K562 (cell line): ENCODE results near the gene SLC25A42. TPM values are rescaled to one million over a fixed set of nuclear protein-coding genes. Genes with fewer than 3 reads are reported as not detected.
A peak's percentile ranks its signal among the peaks of the same experiment; 100 is the strongest.

Experiments used
- ATAC-seq: fragments of 200-7000 bp; cut with Tn5 transposase; 3 replicates; pipeline ENCODE4 v1.9.1; 2020; ENCODE audit warnings: moderate library complexity
- BruUV-seq: library from RNA; stranded (reverse); fragments of 400-500 nt; replicated peaks from 2 replicates; lab custom pipeline; 2021; lab: Mats Ljungman, UMichigan
- CTCF ChIA-PET: fragments of 300-600 bp; formaldehyde crosslinking; extraction: SDS; loops from one replicate; lab custom pipeline; 2021; ENCODE audit warnings: low intra/inter-chr PET ratio; lab: Yijun Ruan, JAX
- POLR2A ChIA-PET: fragments of 300-600, 350-650 bp; sonication (Branson Sonifier 250); formaldehyde crosslinking; extraction: SDS; loops from one replicate; lab custom pipeline; 2021; ENCODE audit warnings: antibody characterized with exemption, inconsistent platforms; lab: Yijun Ruan, JAX
- DNase-seq, 4 experiments: peaks; one replicate each; pipeline versions ENCODE4 v3.0.0 to v3.0.0-alpha.2; 2011 to 2018; ENCODE audit warnings: low spot score in 3 of 4, mixed read lengths in 3 of 4; ENCODE audit errors: extremely low read depth in 1 of 4
- FAIRE-seq: peaks from 2 replicates; lab custom pipeline; 2011; peaks lifted over from hg19 to GRCh38; lab: Jason Lieb, UNC
- H2AFZ ChIP-seq: 2 replicates; pipeline ENCODE4 v1.6.0; 2011; ENCODE audit warnings: low read depth, low read length, control low read depth, inconsistent platforms
- H3K27ac ChIP-seq: fragments of 200-600 bp; 3 replicates; pipeline ENCODE4 v1.8.0; 2011; ENCODE audit warnings: low read depth, mild to moderate bottlenecking, control low read depth, inconsistent platforms, low read length, moderate library complexity, mixed read lengths; ENCODE audit errors: extremely low read depth
- H3K27me3 ChIP-seq, 2 experiments: fragments of 300-600 bp in 1 of 2; 2 replicates in 1 of 2; 3 replicates in 1 of 2; pipeline versions ENCODE4 v1.6.0 to v1.8.0; 2011; ENCODE audit warnings: inconsistent platforms in 2 of 2, low read length in 2 of 2, mild to moderate bottlenecking in 1 of 2, mixed read lengths in 1 of 2, moderate library complexity in 1 of 2; ENCODE audit not compliant: control insufficient read depth in 2 of 2, insufficient read depth in 2 of 2
- H3K36me3 ChIP-seq: fragments of 300-600 bp; 3 replicates; pipeline ENCODE4 v1.8.0; 2011; ENCODE audit warnings: mild to moderate bottlenecking, low read length, inconsistent platforms; ENCODE audit not compliant: control insufficient read depth, insufficient read depth
- H3K4me1 ChIP-seq, 2 experiments: fragments of 200-600 bp in 1 of 2; replicated peaks in 1 of 2; 2 replicates in 1 of 2; 3 replicates in 1 of 2; pipeline versions ENCODE4 v1.5.1 to v1.8.0; 2011; ENCODE audit warnings: inconsistent platforms in 2 of 2, low read length in 2 of 2, mild to moderate bottlenecking in 1 of 2, mixed read lengths in 1 of 2, moderate library complexity in 1 of 2; ENCODE audit not compliant: control insufficient read depth in 2 of 2, insufficient read depth in 2 of 2
- H3K4me2 ChIP-seq: 2 replicates; pipeline ENCODE4 v1.6.1; 2011; ENCODE audit warnings: low read length, control low read depth, inconsistent platforms, mixed read lengths; ENCODE audit not compliant: insufficient read depth
- H3K4me3 ChIP-seq: fragments of 200-600 bp; sonication (generic), shearing (Covaris generic); 2 replicates; pipeline ENCODE4 v1.5.1; 2016; ENCODE audit warnings: control low read depth, inconsistent platforms
- H3K79me2 ChIP-seq: fragments of 200-600 bp; 3 replicates; pipeline ENCODE4 v1.8.0; 2011; ENCODE audit warnings: low read length, inconsistent platforms; ENCODE audit not compliant: control insufficient read depth, insufficient read depth
- H3K9ac ChIP-seq, 2 experiments: 2 replicates each; pipeline versions ENCODE4 v1.6.0 to v1.6.1; 2011; ENCODE audit warnings: low read depth in 2 of 2, low read length in 2 of 2, control low read depth in 1 of 2, inconsistent platforms in 1 of 2, mild to moderate bottlenecking in 1 of 2, mixed read lengths in 1 of 2; ENCODE audit not compliant: insufficient read depth in 1 of 2
- H3K9me1 ChIP-seq: one replicate; pipeline ENCODE4 v1.6.0; 2011; ENCODE audit warnings: inconsistent platforms, mild to moderate bottlenecking, low read length, moderate library complexity; ENCODE audit not compliant: control insufficient read depth, insufficient read depth
- H3K9me3 ChIP-seq: replicated peaks from 2 replicates; pipeline ENCODE4 v1.5.1; 2011; ENCODE audit warnings: low read depth, low read length, inconsistent platforms; ENCODE audit not compliant: control insufficient read depth, insufficient read depth
- H4K20me1 ChIP-seq: replicated peaks from 2 replicates; pipeline ENCODE4 v1.6.1; 2011; ENCODE audit warnings: low read length, inconsistent platforms, mixed read lengths; ENCODE audit not compliant: control insufficient read depth, insufficient read depth
- POLR2G ChIP-seq: fragments of 200-400 bp; formaldehyde crosslinking; IDR thresholded peaks from 2 replicates; pipeline ENCODE4 v1.6.1; 2017; ENCODE audit warnings: low read depth, mild to moderate bottlenecking, antibody characterized with exemption, low read length, moderate library complexity
- ZNF644 ChIP-seq: fragments of 200-800 bp; sonication (Bioruptor generic); IDR thresholded peaks from 2 replicates; pipeline ENCODE4 v1.6.1; 2016; ENCODE audit warnings: low read depth, missing genetic modification characterization, missing compliant biosample characterization
- WGBS: fragments of 100-300 bp; shearing (Covaris generic); methylation state at CpG from one replicate; pipeline ENCODE4 v1.1.6; 2016; ENCODE audit warnings: low coverage, mixed read lengths; ENCODE audit not compliant: insufficient coverage; ENCODE audit errors: missing lambda C conversion rate; 5-methylcytosine and 5-hydroxymethylcytosine counted together
- in situ Hi-C: fragments of 300-500 bp; cut with MboI; formaldehyde crosslinking; loops from 4 replicates; pipeline ENCODE4 v1.15.0; 2018; ENCODE audit warnings: inconsistent platforms, mixed read lengths
- intact Hi-C: fragments of 100-400 bp; cut with micrococcal nuclease; formaldehyde crosslinking; loops from 2 replicates; pipeline ENCODE4 v1.14.2; 2022
- polyA plus RNA-seq, 8 experiments: library from polyadenylated mRNA; depleted of rRNA in 4 of 8; stranded (reverse) in 5 of 8; unstranded in 3 of 8; fragments of >200 nt; fragmentation: Nextera tagmentation in 2 of 8; fragmentation: Illumina TruSeq in 1 of 8; extraction: Ambion mirVana in 2 of 8; extraction: Trizol in 1 of 8; gene quantifications; 2 replicates each; pipeline versions ENCODE4 v1.2.1 to v1.2.3, GENCODE V29; 2011 to 2014; ENCODE audit warnings: inconsistent platforms in 1 of 8, missing spikeins in 1 of 8
- total RNA-seq, 7 experiments: library from RNA; depleted of rRNA in 6 of 7; stranded (reverse); fragments of >200 nt in 6 of 7; fragmentation: Illumina TruSeq in 2 of 7; extraction: Trizol in 2 of 7; gene quantifications; 2 replicates each; pipeline versions ENCODE4 v1.2.1 to v1.2.3, GENCODE V29; 2011 to 2021; ENCODE audit warnings: low replicate concordance in 1 of 7

The SLC25A42 gene
- total and polyA plus RNA-seq, 9 of the 15 experiments (the other 6 are each of a cell fraction or from before 2014, with no cell fraction given), result 0.59 to 32.2 (median 14.1) TPM

GRCh38 chr19:19096641-19097627 is 33.1 kb downstream of the SLC25A42 start:
- no peak overlapping the region for H3K4me2 ChIP-seq
- DNase-seq, result no peak
- WGBS, result 87% methylated on average over 22 of the region's 24 CpGs
- FAIRE-seq, result no peak
- in situ Hi-C loops (no loop called here), intact Hi-C loops (no loop called here)
- H3K4me1 ChIP-seq, result peaks cover 0 to 21% of the 10 kb centered on the region in 2 experiments; a peak in 2 of 5 replicates
- no peaks in the 10 kb centered on the region for H3K9me3 ChIP-seq
- no peaks in the 10 kb centered on the region for H3K27me3 ChIP-seq
- BruUV-seq, result TSS peak; percentile 27
- POLR2A ChIA-PET, result interaction anchor here (0.6 to 1.5 kb wide), 3 partner anchors 10 to 34 kb away, joined by 3 to 7 read pairs (median 5); no protein-coding TSS in a partner anchor
- H4K20me1 ChIP-seq, result no peaks in the 10 kb centered on the region
- H3K9ac ChIP-seq, result no peak overlapping the region
- no peak for ATAC-seq
- CTCF ChIA-PET, result no interaction called here
- no peak overlapping the region for H3K4me3 ChIP-seq
- H3K36me3 ChIP-seq, result peaks cover 47% of the 10 kb centered on the region; the same call in 2 of the 3 replicates
- peaks cover 4% of the 10 kb centered on the region for H3K9me1 ChIP-seq
- TF ChIP-seq ZNF644 (tag) (no peak), POLR2G (peak; percentile 40; the same call in 1 of the 2 replicates)
- no peaks in the 10 kb centered on the region for H3K79me2 ChIP-seq
- H3K27ac ChIP-seq, result no peak overlapping the region
- H2AFZ ChIP-seq, result no peak overlapping the region
